Colonic mucosa (tissue), 4 donors: ENCODE results near the gene PSTPIP1. TPM values are rescaled to one million over a fixed set of nuclear protein-coding genes. Genes with fewer than 3 reads are reported as not detected.
A peak's percentile ranks its signal among the peaks of the same experiment; 100 is the strongest.

Experiments
- DNase-seq: peaks from one replicate; pipeline ENCODE4 v3.0.0-alpha.2; 2020
- H3K27ac ChIP-seq: fragments of 200-600 bp; one replicate; pipeline ENCODE4 v1.8.0; 2021
- H3K27me3 ChIP-seq: fragments of 200-600 bp; one replicate; pipeline ENCODE4 v1.8.0; 2021
- H3K36me3 ChIP-seq: fragments of 200-600 bp; one replicate; pipeline ENCODE4 v1.8.0; 2021
- H3K4me1 ChIP-seq: fragments of 200-600 bp; one replicate; pipeline ENCODE4 v1.8.0; 2021; ENCODE audit warnings: mild to moderate bottlenecking
- H3K4me3 ChIP-seq: fragments of 200-600 bp; one replicate; pipeline ENCODE4 v1.8.0; 2021
- H3K9ac ChIP-seq, 2 donors: one replicate each; pipeline ENCODE4 v1.7.0; 2013; ENCODE audit warnings: control low read depth in 2 of 2, low read depth in 2 of 2, low read length in 2 of 2
- H3K9me3 ChIP-seq: fragments of 200-600 bp; one replicate; pipeline ENCODE4 v1.8.0; 2021
- intact Hi-C: fragments of 100-400 bp; cut with DNase I; formaldehyde crosslinking; loops from one replicate; pipeline ENCODE4 v1.14.1; 2022
- total RNA-seq, 2 donors: library from RNA; stranded (reverse); fragmentation: NEBNext Ultra II Directional in 1 of 2; extraction: Animal tissue kit (Norgen Biotek cat#: 25700) in 1 of 2; gene quantifications; one replicate each; pipeline ENCODE4 v1.2.1, GENCODE V29; 2021
- TF ChIP-seq, protein P1 (sequence below): fragments of 200-600 bp; IDR thresholded peaks from one replicate; pipeline ENCODE4 v1.8.0; 2022; ENCODE audit warnings: antibody characterized with exemption, mild to moderate bottlenecking
- donor health status: healthy.
- donor health status: DM: no; HTN: no; CAD: no.
- donor health status: DM: no; HTN: no; CAD: no.

The PSTPIP1 gene
- total RNA-seq, 2 donors from 2014 or later = 3.7 to 4.2 TPM

DNA sequence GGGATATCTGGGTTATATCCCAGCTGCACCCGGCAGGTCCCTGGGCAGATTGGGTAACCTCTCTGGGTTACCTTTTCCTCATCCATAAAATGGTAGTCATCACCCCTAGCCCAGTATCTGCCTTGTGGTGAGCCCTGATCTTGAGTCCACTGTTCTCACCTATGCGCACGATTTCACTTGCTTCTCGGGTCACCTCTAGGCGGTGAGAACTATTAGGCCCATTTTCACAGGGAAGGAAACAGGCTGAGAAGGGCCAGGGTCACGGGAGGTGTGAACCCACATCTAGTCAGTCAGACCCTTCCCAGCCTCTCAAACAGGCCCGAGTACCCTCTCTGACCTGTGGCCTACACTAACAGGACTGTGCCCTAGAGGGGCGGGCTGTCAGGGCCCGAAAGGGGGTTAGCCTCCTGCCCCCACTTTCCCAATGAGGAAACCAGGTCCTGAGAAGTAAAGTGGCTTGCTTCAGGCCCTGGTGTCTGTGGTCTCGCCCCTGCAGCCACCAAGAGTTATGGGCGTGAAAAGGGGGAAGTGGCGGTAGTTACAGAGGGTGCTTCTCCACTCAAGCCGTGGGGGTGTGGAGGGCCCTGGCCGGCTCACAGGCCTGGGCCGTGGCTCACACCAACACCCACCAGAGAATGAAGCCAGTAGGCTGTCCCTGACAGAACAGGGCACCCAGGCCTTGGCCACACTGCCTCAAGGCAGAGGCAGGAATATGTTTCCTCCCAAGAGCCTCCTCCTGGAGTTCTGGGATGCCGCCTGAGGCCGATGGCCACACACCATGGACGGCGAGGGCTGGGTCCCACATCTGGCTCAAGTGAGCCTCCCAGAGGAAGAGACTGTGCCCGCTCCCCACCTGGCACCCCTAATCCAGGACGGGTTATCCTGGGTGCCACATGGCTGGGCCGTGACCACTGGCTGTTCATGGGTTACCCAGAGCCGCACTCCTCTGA lies 19.5 kb downstream of the PSTPIP1 start:
- TF ChIP-seq, protein P1, sequence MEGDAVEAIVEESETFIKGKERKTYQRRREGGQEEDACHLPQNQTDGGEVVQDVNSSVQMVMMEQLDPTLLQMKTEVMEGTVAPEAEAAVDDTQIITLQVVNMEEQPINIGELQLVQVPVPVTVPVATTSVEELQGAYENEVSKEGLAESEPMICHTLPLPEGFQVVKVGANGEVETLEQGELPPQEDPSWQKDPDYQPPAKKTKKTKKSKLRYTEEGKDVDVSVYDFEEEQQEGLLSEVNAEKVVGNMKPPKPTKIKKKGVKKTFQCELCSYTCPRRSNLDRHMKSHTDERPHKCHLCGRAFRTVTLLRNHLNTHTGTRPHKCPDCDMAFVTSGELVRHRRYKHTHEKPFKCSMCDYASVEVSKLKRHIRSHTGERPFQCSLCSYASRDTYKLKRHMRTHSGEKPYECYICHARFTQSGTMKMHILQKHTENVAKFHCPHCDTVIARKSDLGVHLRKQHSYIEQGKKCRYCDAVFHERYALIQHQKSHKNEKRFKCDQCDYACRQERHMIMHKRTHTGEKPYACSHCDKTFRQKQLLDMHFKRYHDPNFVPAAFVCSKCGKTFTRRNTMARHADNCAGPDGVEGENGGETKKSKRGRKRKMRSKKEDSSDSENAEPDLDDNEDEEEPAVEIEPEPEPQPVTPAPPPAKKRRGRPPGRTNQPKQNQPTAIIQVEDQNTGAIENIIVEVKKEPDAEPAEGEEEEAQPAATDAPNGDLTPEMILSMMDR = no peak
- intact Hi-C loops = no loop called here
- Histone ChIP-seq H3K4me1 (peaks cover 4% of the 10 kb centered on the region), H3K4me3 (no peak overlapping the region), H3K9me3 (no peaks in the 10 kb centered on the region), H3K27me3 (no peaks in the 10 kb centered on the region), H3K9ac (peak overlapping the region; percentile 12 to 26), H3K27ac (peak overlapping the region; percentile 36), H3K36me3 (no peaks in the 10 kb centered on the region)
- DNase-seq = no peak

DNA sequence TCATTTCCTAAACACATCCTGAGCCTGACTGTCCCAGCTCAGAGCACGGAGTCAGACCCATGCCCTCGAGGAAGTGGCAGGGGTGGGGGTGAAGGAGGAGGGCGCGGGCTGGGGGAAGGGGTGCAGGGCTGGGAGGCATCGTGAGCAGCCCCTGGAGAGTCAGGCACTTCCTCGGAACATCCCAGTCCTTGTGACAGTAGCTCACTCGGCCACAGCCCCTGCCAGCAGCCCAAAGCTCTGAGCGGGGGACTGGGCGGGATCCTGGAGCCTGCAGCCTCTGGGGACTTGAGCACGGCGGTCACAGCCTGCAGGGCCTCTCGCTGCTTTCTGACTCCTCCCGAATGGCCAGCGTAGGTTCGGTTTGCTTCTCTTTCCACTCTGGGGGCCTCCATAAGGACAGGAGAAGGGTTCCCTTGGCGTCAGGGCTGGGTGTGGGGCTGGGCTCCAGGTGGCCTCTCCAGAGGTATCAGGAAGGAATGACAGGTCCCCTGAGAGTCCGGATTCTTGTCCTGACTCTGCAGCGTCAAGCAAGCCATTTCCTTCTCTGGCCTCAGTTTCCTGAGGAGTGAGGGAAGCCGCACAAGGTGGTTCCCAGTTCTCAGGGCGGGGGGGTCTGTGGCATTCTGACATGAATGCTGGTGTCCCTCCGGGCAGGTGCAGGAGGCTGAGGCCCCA lies 20.9 kb downstream of the PSTPIP1 start:
- DNase-seq = no peak
- TF ChIP-seq, protein P1 = no peak
- Histone ChIP-seq H3K27ac (no peak overlapping the region), H3K27me3 (no peaks in the 10 kb centered on the region), H3K36me3 (no peaks in the 10 kb centered on the region), H3K4me3 (no peak overlapping the region), H3K4me1 (peaks cover 4% of the 10 kb centered on the region), H3K9me3 (no peaks in the 10 kb centered on the region), H3K9ac (no peak overlapping the region)
- intact Hi-C loops = no loop called here

DNA sequence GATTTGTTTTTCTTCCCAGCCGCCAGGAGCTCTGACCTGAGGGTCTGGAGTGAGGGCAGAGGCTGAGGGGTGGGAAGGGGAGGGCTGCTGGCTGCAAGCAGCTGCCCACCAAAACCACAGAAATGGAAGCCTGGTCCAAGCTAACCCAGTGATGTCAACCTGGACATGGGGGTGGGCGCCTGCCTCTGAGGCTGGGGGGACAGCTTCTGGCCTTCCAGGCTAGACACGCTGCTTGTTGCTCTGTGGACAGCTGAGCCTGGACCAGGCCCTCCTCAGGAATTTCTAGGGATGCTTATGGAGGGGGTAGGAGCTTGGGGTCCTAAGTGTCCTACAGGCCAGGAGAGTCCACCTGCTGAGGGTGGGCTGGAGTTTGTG lies 21.4 kb downstream of the PSTPIP1 start:
- DNase-seq = no peak
- H3K36me3 ChIP-seq = no peaks in the 10 kb centered on the region
- H3K27ac ChIP-seq = no peak overlapping the region
- intact Hi-C loops = no loop called here
- H3K9ac ChIP-seq = no peak overlapping the region
- no peak overlapping the region for H3K4me3 ChIP-seq
- H3K27me3 ChIP-seq = no peaks in the 10 kb centered on the region
- TF ChIP-seq, protein P1 = no peak
- no peaks in the 10 kb centered on the region for H3K9me3 ChIP-seq
- H3K4me1 ChIP-seq = peaks cover 4% of the 10 kb centered on the region

DNA sequence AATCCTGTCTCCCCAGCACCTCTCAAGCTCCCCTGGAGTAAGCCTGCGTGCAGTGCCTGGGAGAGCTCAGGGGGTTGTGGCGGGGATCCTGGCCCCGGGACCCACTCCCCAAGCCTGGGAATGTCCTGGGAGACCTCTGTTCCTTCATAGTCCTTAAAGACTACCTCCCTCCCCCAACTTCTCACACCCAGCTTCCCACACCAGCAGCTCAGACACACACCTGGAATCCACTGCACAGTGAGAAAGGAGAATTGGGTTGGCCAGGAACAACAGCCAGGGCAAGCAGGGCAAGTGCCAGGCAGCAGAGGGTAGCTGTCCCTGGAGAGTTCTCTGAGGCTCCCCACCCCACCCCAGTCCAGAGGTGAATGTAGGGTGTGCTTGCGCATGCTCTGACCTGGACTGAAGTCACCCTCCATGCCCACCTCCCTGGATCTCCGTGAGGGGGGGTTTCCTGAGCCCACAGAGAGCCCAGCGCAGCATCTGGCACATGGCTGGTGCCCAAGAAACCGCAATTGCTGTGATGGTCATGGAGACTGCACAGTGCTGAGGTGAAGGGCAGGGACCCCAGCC lies 22.2 kb downstream of the PSTPIP1 start:
- Histone ChIP-seq H3K36me3 (no peaks in the 10 kb centered on the region), H3K9me3 (no peaks in the 10 kb centered on the region), H3K9ac (no peak overlapping the region), H3K27ac (no peak overlapping the region), H3K4me3 (no peak overlapping the region), H3K4me1 (peaks cover 4% of the 10 kb centered on the region), H3K27me3 (no peaks in the 10 kb centered on the region)
- DNase-seq = no peak
- intact Hi-C loops = no loop called here
- TF ChIP-seq, protein P1 = no peak

DNA sequence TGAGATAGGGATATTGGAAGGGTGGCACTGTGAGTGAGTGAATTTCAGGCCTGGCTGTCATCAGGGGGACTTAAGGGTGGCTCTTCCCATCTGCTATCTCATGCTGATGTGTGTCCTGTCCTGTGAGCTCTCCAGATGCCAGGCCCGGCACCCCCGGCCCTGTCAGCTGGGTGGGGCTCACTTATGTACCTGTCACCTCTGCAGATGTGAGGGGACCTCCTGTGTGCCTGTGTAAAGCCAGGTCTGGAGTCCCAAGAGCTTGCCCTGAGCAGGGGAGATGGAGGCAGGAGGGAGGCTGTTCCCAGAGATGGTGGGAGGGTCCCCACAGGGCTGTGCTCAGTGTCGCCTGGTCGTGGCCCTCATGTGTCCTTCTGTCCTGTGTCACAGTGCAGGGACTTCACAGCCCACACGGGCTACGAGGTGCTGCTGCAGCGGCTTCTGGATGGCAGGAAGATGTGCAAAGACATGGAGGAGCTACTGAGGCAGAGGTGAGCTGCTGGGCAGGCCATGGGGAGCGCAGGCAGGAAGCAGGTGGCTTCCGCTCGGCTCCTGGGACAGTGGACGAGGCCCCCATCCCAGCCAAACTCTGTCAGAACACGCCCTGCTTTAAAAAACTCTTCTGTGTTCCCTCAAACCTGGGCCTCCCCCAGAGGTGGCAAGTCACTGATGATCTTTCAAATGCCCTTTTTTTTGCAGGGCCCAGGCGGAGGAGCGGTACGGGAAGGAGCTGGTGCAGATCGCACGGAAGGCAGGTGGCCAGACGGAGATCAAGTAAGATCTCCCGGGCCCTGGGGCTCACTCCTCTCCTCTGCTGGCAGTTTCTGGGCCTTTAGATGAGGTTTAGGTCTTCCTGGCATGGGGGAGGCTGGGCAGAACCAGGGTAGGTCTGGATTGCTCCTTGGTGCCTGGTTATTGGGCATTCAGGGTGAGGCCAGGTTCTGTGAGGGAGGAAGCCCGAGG lies 23.1 kb downstream of the PSTPIP1 start:
- intact Hi-C loops = no loop called here
- no peak overlapping the region for H3K9ac ChIP-seq
- H3K4me1 ChIP-seq = peaks cover 4% of the 10 kb centered on the region
- TF ChIP-seq, protein P1 = no peak
- H3K4me3 ChIP-seq = no peak overlapping the region
- no peak for DNase-seq
- H3K9me3 ChIP-seq = no peaks in the 10 kb centered on the region
- no peaks in the 10 kb centered on the region for H3K27me3 ChIP-seq
- no peak overlapping the region for H3K27ac ChIP-seq
- H3K36me3 ChIP-seq = no peaks in the 10 kb centered on the region
